OCI-LY3 (cell line): Measurements from ENCODE around the gene ADD1.
"Not testable (repeated sequence)": the region's sequence is repeated elsewhere in the genome, so short reads cannot be mapped to it uniquely, and the experiment has no call there.

Experiments
- EZH2phosphoT487 ChIP-seq: fragments of 200-600 bp; shearing (Covaris generic); IDR thresholded peaks from 2 replicates; pipeline ENCODE4 v1.6.1; 2018; ENCODE audit warnings: antibody characterized with exemption, mixed run types, low read depth
- TF ChIP-seq, protein P1 (sequence below): fragments of 200-600, 300-600 bp; sonication (generic); IDR thresholded peaks from 2 replicates; pipeline ENCODE4 v1.5.1; 2014; ENCODE audit warnings: antibody characterized with exemption, low read length, low read depth

- TF ChIP-seq, protein P1, sequence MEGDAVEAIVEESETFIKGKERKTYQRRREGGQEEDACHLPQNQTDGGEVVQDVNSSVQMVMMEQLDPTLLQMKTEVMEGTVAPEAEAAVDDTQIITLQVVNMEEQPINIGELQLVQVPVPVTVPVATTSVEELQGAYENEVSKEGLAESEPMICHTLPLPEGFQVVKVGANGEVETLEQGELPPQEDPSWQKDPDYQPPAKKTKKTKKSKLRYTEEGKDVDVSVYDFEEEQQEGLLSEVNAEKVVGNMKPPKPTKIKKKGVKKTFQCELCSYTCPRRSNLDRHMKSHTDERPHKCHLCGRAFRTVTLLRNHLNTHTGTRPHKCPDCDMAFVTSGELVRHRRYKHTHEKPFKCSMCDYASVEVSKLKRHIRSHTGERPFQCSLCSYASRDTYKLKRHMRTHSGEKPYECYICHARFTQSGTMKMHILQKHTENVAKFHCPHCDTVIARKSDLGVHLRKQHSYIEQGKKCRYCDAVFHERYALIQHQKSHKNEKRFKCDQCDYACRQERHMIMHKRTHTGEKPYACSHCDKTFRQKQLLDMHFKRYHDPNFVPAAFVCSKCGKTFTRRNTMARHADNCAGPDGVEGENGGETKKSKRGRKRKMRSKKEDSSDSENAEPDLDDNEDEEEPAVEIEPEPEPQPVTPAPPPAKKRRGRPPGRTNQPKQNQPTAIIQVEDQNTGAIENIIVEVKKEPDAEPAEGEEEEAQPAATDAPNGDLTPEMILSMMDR: not testable (repeated sequence)
- TF ChIP-seq EZH2phosphoT487: not testable (repeated sequence)
Observed at GRCh38 chr4:2918714-2919113, 75.1 kb downstream of the ADD1 start.
